ENCODE data around the gene AAMP. TPM values are rescaled to one million over a fixed set of nuclear protein-coding genes. Genes with fewer than 3 reads are reported as not detected.

The AAMP gene
- total and polyA plus RNA-seq, 12 donors, result 33.4 to 116 (median 57.5) TPM

DNA sequence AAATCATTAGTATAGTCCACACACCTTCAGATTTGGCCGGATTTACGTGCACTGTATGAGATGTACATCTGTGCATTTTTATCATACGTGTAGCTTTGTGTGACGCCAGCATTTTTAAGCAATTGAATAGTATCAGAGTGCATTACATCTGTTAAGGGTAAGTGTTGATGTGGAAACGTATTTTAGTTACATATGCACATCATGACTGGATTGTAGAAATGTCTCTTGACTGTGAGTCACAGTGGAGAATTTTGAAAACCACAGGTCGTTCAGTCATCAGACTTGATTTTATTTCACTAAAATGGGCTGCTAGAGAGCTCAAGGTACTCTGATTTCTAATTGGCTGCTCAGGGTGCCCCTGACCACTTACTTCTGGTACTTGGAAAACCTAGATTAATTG lies 14.5 kb downstream of the AAMP start:
- ATAC-seq (no peak), DNase-seq (no peak)
- WGBS, 2 donors, result 90 to 91% methylated on average over 6 of the region's 6 CpGs
- H3K27ac ChIP-seq, result no peak overlapping the region
- H3K27me3 ChIP-seq, result no peaks in the 10 kb centered on the region
- H3K4me1 ChIP-seq, result peaks cover 16 to 56% (median 35%) of the 10 kb centered on the region in 9 donors
- TF ChIP-seq, protein P1, sequence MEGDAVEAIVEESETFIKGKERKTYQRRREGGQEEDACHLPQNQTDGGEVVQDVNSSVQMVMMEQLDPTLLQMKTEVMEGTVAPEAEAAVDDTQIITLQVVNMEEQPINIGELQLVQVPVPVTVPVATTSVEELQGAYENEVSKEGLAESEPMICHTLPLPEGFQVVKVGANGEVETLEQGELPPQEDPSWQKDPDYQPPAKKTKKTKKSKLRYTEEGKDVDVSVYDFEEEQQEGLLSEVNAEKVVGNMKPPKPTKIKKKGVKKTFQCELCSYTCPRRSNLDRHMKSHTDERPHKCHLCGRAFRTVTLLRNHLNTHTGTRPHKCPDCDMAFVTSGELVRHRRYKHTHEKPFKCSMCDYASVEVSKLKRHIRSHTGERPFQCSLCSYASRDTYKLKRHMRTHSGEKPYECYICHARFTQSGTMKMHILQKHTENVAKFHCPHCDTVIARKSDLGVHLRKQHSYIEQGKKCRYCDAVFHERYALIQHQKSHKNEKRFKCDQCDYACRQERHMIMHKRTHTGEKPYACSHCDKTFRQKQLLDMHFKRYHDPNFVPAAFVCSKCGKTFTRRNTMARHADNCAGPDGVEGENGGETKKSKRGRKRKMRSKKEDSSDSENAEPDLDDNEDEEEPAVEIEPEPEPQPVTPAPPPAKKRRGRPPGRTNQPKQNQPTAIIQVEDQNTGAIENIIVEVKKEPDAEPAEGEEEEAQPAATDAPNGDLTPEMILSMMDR (IDR thresholded peaks at IDR 0.05), result no peak
- no peaks in the 10 kb centered on the region for H3K9me3 ChIP-seq
- intact Hi-C loops (cut with DNase I), result loop anchor here in 6 of 10 donors (5.0 kb wide), 3 partner anchors 33 to 68 kb away; partner anchors contain the start of gene ARPC2 (in 4 of the 6)
- H3K36me3 ChIP-seq, result peaks cover 0 to 69% (median 57%) of the 10 kb centered on the region in 9 donors
- H3K4me3 ChIP-seq, result no peak overlapping the region

DNA sequence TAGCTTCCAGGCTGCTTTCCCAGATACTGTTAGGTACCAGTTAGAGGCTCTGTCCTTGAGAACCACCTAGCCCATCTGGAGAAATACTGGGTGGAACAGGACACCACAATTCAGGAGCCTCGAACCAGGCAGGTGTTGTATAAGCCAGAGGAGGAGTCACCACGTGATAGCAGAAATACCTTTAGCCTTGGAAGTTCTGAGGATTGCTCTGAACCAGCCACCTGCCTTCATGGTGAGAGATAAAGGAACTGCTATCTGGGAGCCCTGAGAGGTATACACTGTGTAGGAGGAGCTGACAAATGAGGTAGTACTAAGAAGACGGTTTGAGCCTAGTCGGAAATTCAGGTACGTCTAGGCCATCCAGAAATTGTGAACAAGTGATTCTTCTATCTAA lies 16.7 kb downstream of the AAMP start:
- DNase-seq (no peak), ATAC-seq (no peak)
- peaks cover 1 to 34% (median 13%) of the 10 kb centered on the region in 9 donors for H3K4me1 ChIP-seq
- H3K36me3 ChIP-seq, result peaks cover 7 to 92% (median 79%) of the 10 kb centered on the region in 9 donors
- 76 to 77% methylated on average over 5 of the region's 5 CpGs for WGBS, 2 donors
- H3K9me3 ChIP-seq, result no peaks in the 10 kb centered on the region
- H3K27ac ChIP-seq, result peak overlapping the region in 4 of 10 donors; percentile 22 to 73 (median 28)
- H3K27me3 ChIP-seq, result no peaks in the 10 kb centered on the region
- TF ChIP-seq, protein P1 (IDR thresholded peaks at IDR 0.05), result no peak
- no peak overlapping the region for H3K4me3 ChIP-seq
- intact Hi-C loops (cut with DNase I), result no loop called here

DNA sequence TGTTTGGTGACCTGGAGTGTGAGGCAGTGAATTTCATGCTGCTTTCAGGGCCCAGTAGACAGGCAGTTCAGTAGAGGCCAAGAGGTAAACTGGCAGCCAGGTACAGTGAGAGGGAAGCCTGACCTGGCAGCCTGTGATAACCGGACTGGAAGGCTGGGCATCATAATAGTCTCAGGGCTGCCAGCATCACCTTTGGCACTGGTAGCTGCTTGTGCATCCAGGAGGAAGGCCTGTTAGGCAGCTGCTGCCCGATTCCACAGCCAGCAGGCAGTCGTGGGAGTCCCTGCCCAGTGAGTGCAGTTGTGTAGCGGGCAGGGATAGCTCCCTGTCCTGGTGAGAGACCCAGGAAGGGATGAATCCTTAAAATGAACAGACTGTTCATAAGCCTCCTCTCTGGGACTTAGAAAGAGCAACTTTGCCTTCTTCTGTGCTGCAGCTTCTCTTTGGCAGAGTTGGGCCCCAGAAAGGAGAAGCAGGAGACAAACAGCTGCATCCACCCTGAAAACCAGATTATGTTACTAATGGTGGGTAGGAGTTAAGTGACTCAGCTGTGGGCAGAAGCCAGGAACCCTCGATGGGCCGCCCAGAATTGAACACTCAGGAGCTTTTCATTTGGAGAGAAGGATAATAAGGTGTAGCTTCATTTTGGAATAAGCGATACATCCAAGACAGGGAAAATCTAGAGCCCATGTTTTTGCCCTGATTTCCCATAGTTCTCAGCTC lies 17.3 kb downstream of the AAMP start:
- intact Hi-C loops (cut with DNase I), result no loop called here
- TF ChIP-seq, protein P1 (IDR thresholded peaks at IDR 0.05), result no peak
- peak overlapping the region in 7 of 10 donors; percentile 11 to 73 (median 28) for H3K27ac ChIP-seq
- H3K4me1 ChIP-seq, result peaks cover 0 to 28% (median 12%) of the 10 kb centered on the region in 9 donors
- DNase-seq (no peak), ATAC-seq (peak in 6 of 8 donors; percentile 26 to 67 (median 38))
- H3K27me3 ChIP-seq, result no peaks in the 10 kb centered on the region
- H3K9me3 ChIP-seq, result no peaks in the 10 kb centered on the region
- H3K36me3 ChIP-seq, result peaks cover 11 to 97% (median 84%) of the 10 kb centered on the region in 9 donors
- 69 to 85% methylated on average over 7 of the region's 7 CpGs for WGBS, 2 donors
- H3K4me3 ChIP-seq, result no peak overlapping the region

DNA sequence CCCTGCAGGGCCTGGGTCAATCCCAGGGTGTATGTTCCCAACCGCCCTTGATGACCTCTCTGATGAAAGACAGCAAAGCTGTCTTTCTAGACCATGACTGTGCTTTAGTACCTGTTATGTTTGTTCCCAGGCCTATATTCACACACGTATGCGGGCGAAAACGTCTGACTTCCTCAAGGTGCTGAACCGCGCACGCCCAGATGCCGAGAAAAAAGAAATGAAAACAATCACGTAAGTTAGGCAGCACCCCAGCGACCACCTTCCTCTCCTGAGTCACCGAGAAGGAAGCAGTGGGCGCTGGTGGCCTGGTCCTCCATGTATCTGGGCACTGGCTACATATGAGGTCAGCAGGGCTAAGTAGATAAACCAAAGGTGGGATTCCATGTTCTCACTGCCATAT lies 20.2 kb downstream of the AAMP start:
- Histone ChIP-seq H3K27ac (peak overlapping the region in 1 of 10 donors; percentile 41), H3K27me3 (no peaks in the 10 kb centered on the region), H3K4me1 (peaks cover 0 to 23% (median 9%) of the 10 kb centered on the region in 9 donors), H3K36me3 (peaks cover 13 to 100% (median 93%) of the 10 kb centered on the region in 9 donors), H3K4me3 (no peak overlapping the region), H3K9me3 (no peaks in the 10 kb centered on the region)
- ATAC-seq, result no peak
- DNase-seq, result no peak
- WGBS, 2 donors, result 92 to 96% methylated on average over 13 of the region's 13 CpGs
- intact Hi-C loops (cut with DNase I), result no loop called here
- TF ChIP-seq, protein P1 (IDR thresholded peaks at IDR 0.05), result no peak

All from heart right ventricle (tissue), 16 donors.